ENCODE data around the gene PRKCH. TPM values are rescaled to one million over a fixed set of nuclear protein-coding genes. Genes with fewer than 3 reads are reported as not detected.

The PRKCH gene
- total and polyA plus RNA-seq, 2 donors (not counting 3 experiments of a cell fraction or from before 2014, with no cell fraction given): 97.7 to 103 TPM

GRCh38 chr14:61377749-61378148 lies 56.4 kb downstream of the PRKCH start:
- Histone ChIP-seq H3K9me1 (replicated peaks; ENCODE audit: control insufficient read depth, extremely low read depth, insufficient read depth, low read length) (no peaks in the 10 kb centered on the region), H3K4me2 (ENCODE audit: insufficient read depth, low read length) (no peak overlapping the region), H3K79me2 (ENCODE audit: control insufficient read depth, insufficient read depth, low read length) (peaks cover 82% of the 10 kb centered on the region), H3K27ac (ENCODE audit: insufficient read depth, low read depth, low read length) (no peak overlapping the region), H2AFZ (ENCODE audit: low read depth, low read length) (no peak overlapping the region), H3K27me3 (ENCODE audit: control insufficient read depth in 2 of 2, insufficient read depth in 2 of 2, low read length in 2 of 2) (no peaks in the 10 kb centered on the region), H3K36me3 (ENCODE audit: control insufficient read depth in 2 of 2, extremely low read depth in 1 of 2, insufficient read depth in 2 of 2, low read length in 2 of 2) (no peaks in the 10 kb centered on the region), H4K20me1 (replicated peaks; ENCODE audit: control insufficient read depth, extremely low read depth, insufficient read depth, low read length) (peaks cover 2% of the 10 kb centered on the region), H3K9ac (replicated peaks; ENCODE audit: extremely low read depth, insufficient read depth, low read length) (no peak overlapping the region), H3K4me3 (replicated peaks in 1 of 3; ENCODE audit: insufficient read depth in 1 of 3, low read depth in 1 of 3, low read length in 3 of 3) (no peak overlapping the region), H3K9me3 (replicated peaks; ENCODE audit: control insufficient read depth, insufficient read depth, low read length) (peaks cover 2% of the 10 kb centered on the region), H3K4me1 (ENCODE audit: control insufficient read depth, extremely low read depth, insufficient read depth, low read length) (no peaks in the 10 kb centered on the region)
- BruUV-seq (replicated peaks): no TSS peak
- intact Hi-C loops (cut with micrococcal nuclease) (no loop called here), dilution Hi-C loops (cut with MboI; ENCODE audit: extremely low pct_ligation_motif_present, low sequenced_read_pairs) (no loop called here)
- DNase-seq (ENCODE audit: low read depth, low spot score): no peak
- TF ChIP-seq EZH2 (IDR thresholded peaks at IDR 0.05; ENCODE audit: borderline replicate concordance, low read depth, low read length, severe bottlenecking): no peak
- no peak for TF ChIP-seq GATA2 (IDR thresholded peaks at IDR 0.05; ENCODE audit: insufficient read depth, insufficient read length, low read depth, low read length)
- TF ChIP-seq POLR2AphosphoS5 (IDR thresholded peaks at IDR 0.05; ENCODE audit: insufficient read depth, low read depth, low read length): no peak
- no peak for TF ChIP-seq MAX (IDR thresholded peaks at IDR 0.05; ENCODE audit: insufficient read depth, insufficient read length)
- no peak for TF ChIP-seq MYC (IDR thresholded peaks at IDR 0.05; ENCODE audit: low read depth, low read length)
- TF ChIP-seq CTCF (IDR thresholded peaks at IDR 0.05; ENCODE audit: extremely low read depth in 1 of 2, insufficient read depth in 1 of 2, low read depth in 1 of 2, low read length in 2 of 2): no peak
- TF ChIP-seq JUN (IDR thresholded peaks at IDR 0.05; ENCODE audit: borderline replicate concordance, insufficient read depth, insufficient read length, low read depth): no peak
- TF ChIP-seq POLR2A (IDR thresholded peaks at IDR 0.05; ENCODE audit: low read depth, low read length): no peak
- no peak for TF ChIP-seq FOS (IDR thresholded peaks at IDR 0.05; ENCODE audit: borderline replicate concordance, insufficient read depth, low read length)
- ChIA-PET CTCF (interaction anchor here (1.1 to 1.5 kb wide), 2 partner anchors 15 to 17 kb away, joined by 3 read pairs; no protein-coding TSS in a partner anchor), POLR2A (no interaction called here)
- no peak for FAIRE-seq
